NB4 (cell line): ENCODE measurements around the gene HRH1.
A peak's percentile ranks its signal among the peaks of the same experiment; 100 is the strongest.

Source experiments
- DNase-seq: peaks from one replicate; pipeline ENCODE4 v3.0.0; 2010; ENCODE audit warnings: low read depth
- H3K4me3 ChIP-seq: one replicate; pipeline ENCODE4 v1.5.1; 2011; ENCODE audit warnings: mild to moderate bottlenecking, low read depth, low read length, moderate library complexity
- MYC ChIP-seq: IDR thresholded peaks from 2 replicates; pipeline ENCODE4 v1.6.1; 2011; ENCODE audit warnings: low read depth, low read length
- POLR2A ChIP-seq: IDR thresholded peaks from 2 replicates; pipeline ENCODE4 v1.6.1; 2011; ENCODE audit warnings: mild to moderate bottlenecking; ENCODE audit not compliant: insufficient read length; ENCODE audit errors: extremely low read depth
- TF ChIP-seq, protein P1 (sequence below): IDR thresholded peaks from 2 replicates; pipeline ENCODE4 v1.6.1; 2011; ENCODE audit warnings: low read depth, low read length
- TF ChIP-seq, protein P2 (sequence below): IDR thresholded peaks from one replicate; pipeline ENCODE4 v1.5.1; 2012; ENCODE audit warnings: low read depth, low read length

Gene HRH1

DNA sequence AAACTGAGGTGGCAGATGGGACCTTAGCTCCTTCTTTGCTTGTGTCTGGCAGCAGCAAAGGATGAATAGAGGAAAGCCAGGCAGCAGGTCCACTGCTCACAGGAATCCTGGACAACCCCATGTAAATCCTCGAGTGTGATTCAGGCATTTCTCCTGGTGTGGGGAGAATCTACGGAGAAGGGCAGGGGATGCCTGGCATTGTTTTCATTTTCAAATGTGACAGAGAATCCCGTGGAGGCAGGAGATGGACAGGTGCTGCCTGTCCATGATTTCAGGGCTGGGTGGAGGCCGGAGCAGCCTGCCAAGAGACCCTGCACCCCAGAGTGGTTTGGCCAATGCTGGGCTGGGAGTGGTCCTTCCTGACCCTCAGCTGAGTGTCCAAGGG is 1.7 kb downstream of the HRH1 start:
- no peak for DNase-seq
- no peak overlapping the region for H3K4me3 ChIP-seq
- TF ChIP-seq, protein P1, sequence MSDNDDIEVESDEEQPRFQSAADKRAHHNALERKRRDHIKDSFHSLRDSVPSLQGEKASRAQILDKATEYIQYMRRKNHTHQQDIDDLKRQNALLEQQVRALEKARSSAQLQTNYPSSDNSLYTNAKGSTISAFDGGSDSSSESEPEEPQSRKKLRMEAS: no peak
- TF ChIP-seq, protein P2, sequence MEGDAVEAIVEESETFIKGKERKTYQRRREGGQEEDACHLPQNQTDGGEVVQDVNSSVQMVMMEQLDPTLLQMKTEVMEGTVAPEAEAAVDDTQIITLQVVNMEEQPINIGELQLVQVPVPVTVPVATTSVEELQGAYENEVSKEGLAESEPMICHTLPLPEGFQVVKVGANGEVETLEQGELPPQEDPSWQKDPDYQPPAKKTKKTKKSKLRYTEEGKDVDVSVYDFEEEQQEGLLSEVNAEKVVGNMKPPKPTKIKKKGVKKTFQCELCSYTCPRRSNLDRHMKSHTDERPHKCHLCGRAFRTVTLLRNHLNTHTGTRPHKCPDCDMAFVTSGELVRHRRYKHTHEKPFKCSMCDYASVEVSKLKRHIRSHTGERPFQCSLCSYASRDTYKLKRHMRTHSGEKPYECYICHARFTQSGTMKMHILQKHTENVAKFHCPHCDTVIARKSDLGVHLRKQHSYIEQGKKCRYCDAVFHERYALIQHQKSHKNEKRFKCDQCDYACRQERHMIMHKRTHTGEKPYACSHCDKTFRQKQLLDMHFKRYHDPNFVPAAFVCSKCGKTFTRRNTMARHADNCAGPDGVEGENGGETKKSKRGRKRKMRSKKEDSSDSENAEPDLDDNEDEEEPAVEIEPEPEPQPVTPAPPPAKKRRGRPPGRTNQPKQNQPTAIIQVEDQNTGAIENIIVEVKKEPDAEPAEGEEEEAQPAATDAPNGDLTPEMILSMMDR: no peak
- TF ChIP-seq MYC (no peak), POLR2A (no peak)

DNA sequence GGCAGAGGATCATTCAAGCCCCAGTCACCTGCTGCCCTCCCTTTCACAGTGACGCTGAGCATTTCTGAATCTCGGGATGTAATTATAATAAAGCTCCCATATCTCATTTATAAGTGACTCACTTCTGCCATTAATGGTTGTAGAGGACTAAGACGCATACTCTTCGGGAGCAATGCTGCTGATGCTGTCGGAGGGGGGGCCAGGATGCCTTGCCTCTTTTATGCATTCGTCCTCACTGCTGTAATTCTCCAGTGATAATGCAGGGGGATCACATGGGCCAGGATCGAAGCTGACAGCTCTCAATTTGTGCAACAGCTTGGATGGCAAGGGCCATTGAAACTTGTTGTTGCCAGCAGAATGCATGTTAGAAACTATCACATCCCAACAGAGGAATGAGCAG is 3.1 kb downstream of the HRH1 start:
- no peak overlapping the region for H3K4me3 ChIP-seq
- no peak for DNase-seq
- TF ChIP-seq POLR2A (no peak), MYC (no peak)
- TF ChIP-seq, protein P2: no peak
- TF ChIP-seq, protein P1: no peak

DNA sequence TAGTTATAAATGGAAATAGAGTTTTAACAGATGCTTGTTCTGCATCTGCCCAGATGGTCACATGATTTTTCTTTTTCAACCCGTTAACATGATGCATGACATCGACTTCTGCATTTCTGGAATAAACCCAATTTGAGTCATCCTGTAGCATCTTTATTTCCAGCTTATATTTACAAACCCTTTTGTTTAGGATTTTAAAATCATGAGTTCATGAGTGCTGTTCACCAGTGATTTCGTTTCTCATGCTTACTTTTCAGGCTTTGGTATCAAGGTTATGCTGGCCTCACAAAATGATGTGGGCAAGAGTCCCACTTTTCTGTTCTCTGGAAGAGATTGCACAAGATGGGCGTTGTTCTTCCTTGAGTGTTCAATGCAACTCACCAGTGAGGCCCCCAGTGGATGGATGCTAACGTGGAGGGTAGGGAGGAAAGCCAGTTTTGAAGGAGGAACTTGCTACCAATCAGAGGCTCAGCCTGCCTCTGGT is 5.2 kb downstream of the HRH1 start:
- no peak overlapping the region for H3K4me3 ChIP-seq
- DNase-seq: peak; percentile 67
- TF ChIP-seq, protein P2: no peak
- TF ChIP-seq POLR2A (no peak), MYC (no peak)
- TF ChIP-seq, protein P1: no peak

DNA sequence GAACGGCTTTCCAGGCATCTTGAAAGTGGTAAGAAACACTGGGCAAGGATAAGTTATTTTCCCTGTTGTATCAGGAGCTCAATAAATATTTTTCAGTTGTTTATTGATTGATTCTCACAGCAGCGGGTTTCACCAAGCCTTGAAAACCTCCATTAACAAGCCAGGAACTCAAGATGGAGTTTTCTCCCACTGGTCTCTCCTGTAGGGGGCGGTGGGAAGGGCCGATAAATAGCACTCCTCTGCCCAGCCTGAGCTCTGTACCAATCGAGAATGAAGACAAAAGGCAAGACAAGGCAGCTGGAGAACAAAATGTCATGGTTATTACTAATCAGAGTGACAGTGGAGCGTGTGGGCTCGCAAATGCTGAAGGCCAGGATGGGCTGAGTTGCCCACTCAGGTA is 7.4 kb downstream of the HRH1 start:
- no peak overlapping the region for H3K4me3 ChIP-seq
- no peak for DNase-seq
- TF ChIP-seq, protein P1: no peak
- no peak for TF ChIP-seq POLR2A

DNA sequence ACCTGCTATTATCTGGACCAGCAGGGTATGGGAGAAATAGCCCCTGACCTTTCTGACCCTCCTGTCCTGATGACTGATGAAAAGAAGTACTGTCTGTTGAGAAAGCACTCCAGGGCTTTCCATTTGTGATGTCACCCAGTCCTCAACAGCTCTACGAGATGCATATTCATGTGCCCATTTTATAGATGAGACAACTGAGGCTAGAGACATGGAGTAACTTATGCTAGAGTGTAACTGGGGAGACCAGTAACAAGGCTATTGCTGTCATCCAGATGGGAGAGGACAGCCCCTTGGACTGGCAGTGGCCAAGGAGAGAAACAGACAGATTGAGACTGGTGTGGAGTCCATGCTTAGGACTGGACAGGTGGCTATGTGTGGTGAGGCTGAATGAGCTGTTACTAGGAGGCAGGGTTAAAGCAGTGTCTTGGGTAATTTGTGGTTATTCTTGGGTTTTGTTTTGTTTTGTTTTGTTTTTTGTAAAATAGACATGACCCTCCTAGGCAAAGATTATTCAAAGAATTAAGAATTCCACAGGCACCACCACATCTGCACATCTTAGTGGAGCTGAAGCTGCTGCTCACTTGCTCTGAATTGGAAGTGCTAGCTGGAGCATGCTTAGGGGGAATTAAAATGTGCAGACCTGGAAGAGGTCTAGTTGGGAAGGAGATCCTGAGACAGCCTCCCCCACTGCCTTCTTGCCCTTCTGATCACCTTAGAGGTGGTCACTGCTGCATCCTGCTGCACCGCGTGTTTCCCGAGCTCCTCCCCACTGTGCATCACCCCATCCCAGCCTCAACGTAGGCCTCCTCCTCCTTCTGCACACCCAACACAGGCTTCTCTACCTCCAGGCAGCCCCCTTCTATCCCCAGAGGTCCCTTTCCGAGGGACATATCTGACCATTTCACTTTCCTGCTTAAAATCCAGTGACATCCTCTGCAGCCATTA is 8.4 kb downstream of the HRH1 start:
- DNase-seq: no peak
- TF ChIP-seq POLR2A: no peak
- TF ChIP-seq, protein P1: no peak
- TF ChIP-seq, protein P2: no peak
- TF ChIP-seq MYC: no peak
- no peak overlapping the region for H3K4me3 ChIP-seq

DNA sequence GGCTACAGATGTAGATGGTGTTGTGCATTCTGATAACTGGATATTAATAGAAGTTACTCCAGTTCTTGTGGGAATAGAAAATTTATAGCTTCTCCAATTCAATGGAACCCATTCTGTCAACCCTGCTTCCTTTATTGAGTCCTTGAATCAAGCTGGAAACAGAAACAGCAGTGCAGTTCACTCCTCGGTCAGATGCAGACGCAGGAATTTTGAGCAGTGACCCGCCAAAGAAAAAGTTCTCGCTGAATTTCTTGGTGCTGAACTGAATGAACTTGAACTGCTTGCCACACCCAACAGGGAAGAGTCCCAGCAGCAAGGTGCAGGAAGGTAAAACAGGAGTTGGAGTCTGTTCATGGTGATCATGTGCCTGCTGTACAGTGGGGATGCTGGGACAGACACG is 10.3 kb downstream of the HRH1 start:
- no peak overlapping the region for H3K4me3 ChIP-seq
- no peak for DNase-seq
- no peak for TF ChIP-seq POLR2A
- TF ChIP-seq, protein P2: no peak
- TF ChIP-seq, protein P1: no peak
- no peak for TF ChIP-seq MYC
